ENCODE measurements around the gene IGF2. TPM values are rescaled to one million over a fixed set of nuclear protein-coding genes. Genes with fewer than 3 reads are reported as not detected.

IGF2 gene
- total RNA-seq, 4 donors from 2014 or later = 0.76 to 35.3 (median 2.8) TPM

GRCh38 chr11:2156416-2157182, 17.4 kb upstream of the IGF2 start:
- WGBS, 2 donors = 33% methylated on average over 3 of the region's 19 CpGs; no CpG with 5 or more reads in 1 of the 2 donors
- intact Hi-C loops (cut with DNase I) = loop anchor here (10.0 kb wide), 1 partner anchor 462 kb away; the partner anchor contains the start of gene KRTAP5-6
- Histone ChIP-seq H3K4me3 (no peak overlapping the region), H3K9me3 (no peaks in the 10 kb centered on the region), H3K27me3 (peaks cover 0 to 80% (median 0%) of the 10 kb centered on the region in 4 donors), H3K27ac (no peak overlapping the region), H3K4me1 (peaks cover 2 to 10% (median 3%) of the 10 kb centered on the region in 3 donors), H3K36me3 (no peaks in the 10 kb centered on the region)
- peak; percentile 59 to 85 (median 70) for TF ChIP-seq CTCF (IDR thresholded peaks at IDR 0.05)
- no peak for TF ChIP-seq POLR2A (IDR thresholded peaks at IDR 0.05)
- DNase-seq = no peak

- WGBS, 2 donors = 78% methylated on average over 21 to 23 of the region's 29 CpGs
- Histone ChIP-seq H3K4me3 (no peak overlapping the region), H3K36me3 (no peaks in the 10 kb centered on the region), H3K4me1 (peaks cover 4 to 14% (median 6%) of the 10 kb centered on the region in 3 donors), H3K9me3 (no peaks in the 10 kb centered on the region), H3K27me3 (peaks cover 0 to 80% (median 3%) of the 10 kb centered on the region in 4 donors), H3K27ac (no peak overlapping the region)
- intact Hi-C loops (cut with DNase I) = loop anchor here (10.0 kb wide), 1 partner anchor 461 kb away; the partner anchor contains the start of gene KRTAP5-6
- TF ChIP-seq POLR2A (IDR thresholded peaks at IDR 0.05) (no peak), CTCF (IDR thresholded peaks at IDR 0.05) (no peak)
- DNase-seq = no peak
Observed at GRCh38 chr11:2155511-2155910, 16.3 kb upstream of the IGF2 start.

GRCh38 chr11:2154889-2155288, 15.7 kb upstream of the IGF2 start:
- H3K36me3 ChIP-seq = no peaks in the 10 kb centered on the region
- DNase-seq = no peak
- intact Hi-C loops (cut with DNase I) = loop anchor here (5.0 to 10.0 kb wide), 2 partner anchors 460 to 503 kb away; partner anchors contain the start of gene KRTAP5-6
- no peaks in the 10 kb centered on the region for H3K9me3 ChIP-seq
- H3K4me3 ChIP-seq = no peak overlapping the region
- H3K27me3 ChIP-seq = peaks cover 0 to 80% (median 3%) of the 10 kb centered on the region in 4 donors
- H3K4me1 ChIP-seq = peaks cover 4 to 14% (median 6%) of the 10 kb centered on the region in 3 donors
- no peak for TF ChIP-seq POLR2A (IDR thresholded peaks at IDR 0.05)
- no peak for TF ChIP-seq CTCF (IDR thresholded peaks at IDR 0.05)
- 72 to 96% methylated on average over 5 to 12 of the region's 17 CpGs for WGBS, 2 donors
- H3K27ac ChIP-seq = no peak overlapping the region

GRCh38 chr11:2154195-2154585, 15.0 kb upstream of the IGF2 start:
- no peak for DNase-seq
- H3K27ac ChIP-seq = no peak overlapping the region
- H3K9me3 ChIP-seq = no peaks in the 10 kb centered on the region
- 83 to 100% methylated on average over 1 to 2 of the region's 7 CpGs for WGBS, 2 donors
- intact Hi-C loops (cut with DNase I) = loop anchor here (5.0 to 10.0 kb wide), 2 partner anchors 459 to 502 kb away; partner anchors contain the start of gene KRTAP5-6
- no peaks in the 10 kb centered on the region for H3K36me3 ChIP-seq
- peaks cover 4 to 14% (median 6%) of the 10 kb centered on the region in 3 donors for H3K4me1 ChIP-seq
- H3K4me3 ChIP-seq = no peak overlapping the region
- peaks cover 0 to 80% (median 5%) of the 10 kb centered on the region in 4 donors for H3K27me3 ChIP-seq
- TF ChIP-seq CTCF (IDR thresholded peaks at IDR 0.05) (no peak), POLR2A (IDR thresholded peaks at IDR 0.05) (no peak)

All from esophagus squamous epithelium (tissue), 5 donors.